Progenitor cell of endocrine pancreas (in vitro differentiated cells): ENCODE measurements around the gene DNAJB11. TPM values are rescaled to one million over a fixed set of nuclear protein-coding genes. Genes with fewer than 3 reads are reported as not detected.

ENCODE experiments used
- DNase-seq: peaks from one replicate; pipeline ENCODE4 v3.0.0; 2021; ENCODE audit warnings: low spot score; ENCODE audit not compliant: unreplicated experiment
- H3K27ac Mint-ChIP-seq: 2 replicates; pipeline ENCODE4 v1.8.0; 2021; ENCODE audit warnings: mild to moderate bottlenecking, moderate library complexity, mixed read lengths
- H3K27me3 Mint-ChIP-seq: 2 replicates; pipeline ENCODE4 v1.8.0; 2021; ENCODE audit warnings: mixed read lengths
- H3K36me3 Mint-ChIP-seq: 2 replicates; pipeline ENCODE4 v1.8.0; 2022; ENCODE audit warnings: mixed read lengths; ENCODE audit not compliant: insufficient read depth
- H3K4me1 Mint-ChIP-seq: 2 replicates; pipeline ENCODE4 v1.8.0; 2021; ENCODE audit warnings: low read depth, mixed read lengths
- H3K4me3 Mint-ChIP-seq: 2 replicates; pipeline ENCODE4 v1.8.0; 2021; ENCODE audit warnings: low read depth, mild to moderate bottlenecking, moderate library complexity, mixed read lengths
- H3K9me3 Mint-ChIP-seq: 2 replicates; pipeline ENCODE4 v1.8.0; 2021; ENCODE audit warnings: low read depth, mixed read lengths
- CTCF ChIP-seq: fragments of 200-600 bp; sonication (generic); IDR thresholded peaks from one replicate; pipeline ENCODE4 v1.5.0; 2021; ENCODE audit warnings: antibody characterized with exemption, mild to moderate bottlenecking; ENCODE audit not compliant: unreplicated experiment
- total RNA-seq: library from RNA; stranded (reverse); gene quantifications from 2 replicates; pipeline ENCODE4 v1.2.1, GENCODE V29; 2021

The DNAJB11 gene
- total RNA-seq, 1 donor from 2014 or later = 53.4 TPM

- Mint-ChIP-seq H3K9me3 (no peaks in the 10 kb centered on the region), H3K27ac (no peak overlapping the region), H3K36me3 (no peaks in the 10 kb centered on the region), H3K27me3 (peaks cover 60% of the 10 kb centered on the region), H3K4me3 (no peak overlapping the region), H3K4me1 (peaks cover 5% of the 10 kb centered on the region)
- DNase-seq = no peak
- TF ChIP-seq CTCF = no peak
Measured at GRCh38 chr3:186616299-186616617, 45.7 kb downstream of the DNAJB11 start.

- Mint-ChIP-seq H3K27ac (no peak overlapping the region), H3K27me3 (peaks cover 63% of the 10 kb centered on the region), H3K4me1 (peaks cover 2% of the 10 kb centered on the region), H3K9me3 (no peaks in the 10 kb centered on the region), H3K36me3 (no peaks in the 10 kb centered on the region), H3K4me3 (peak overlapping the region; percentile 45)
- DNase-seq = peak; percentile 47
- TF ChIP-seq CTCF = peak; percentile 91
Measured at GRCh38 chr3:186617036-186617946, 46.8 kb downstream of the DNAJB11 start.

GRCh38 chr3:186618318-186618938 is 47.9 kb downstream of the DNAJB11 start:
- no peak overlapping the region for H3K27ac Mint-ChIP-seq
- no peaks in the 10 kb centered on the region for H3K36me3 Mint-ChIP-seq
- TF ChIP-seq CTCF = no peak
- H3K27me3 Mint-ChIP-seq = peaks cover 62% of the 10 kb centered on the region
- H3K4me3 Mint-ChIP-seq = no peak overlapping the region
- DNase-seq = no peak
- peaks cover 2% of the 10 kb centered on the region for H3K4me1 Mint-ChIP-seq
- H3K9me3 Mint-ChIP-seq = no peaks in the 10 kb centered on the region

GRCh38 chr3:186619787-186620212 is 49.3 kb downstream of the DNAJB11 start:
- Mint-ChIP-seq H3K9me3 (no peaks in the 10 kb centered on the region), H3K4me1 (peaks cover 2% of the 10 kb centered on the region), H3K27me3 (peaks cover 49% of the 10 kb centered on the region), H3K4me3 (no peak overlapping the region), H3K27ac (no peak overlapping the region), H3K36me3 (no peaks in the 10 kb centered on the region)
- no peak for DNase-seq
- TF ChIP-seq CTCF = no peak

- no peak for TF ChIP-seq CTCF
- Mint-ChIP-seq H3K4me1 (no peaks in the 10 kb centered on the region), H3K27ac (no peak overlapping the region), H3K27me3 (peaks cover 46% of the 10 kb centered on the region), H3K9me3 (no peaks in the 10 kb centered on the region), H3K4me3 (no peak overlapping the region), H3K36me3 (no peaks in the 10 kb centered on the region)
- DNase-seq = no peak
Measured at GRCh38 chr3:186620213-186621092, 49.9 kb downstream of the DNAJB11 start.
